Mesodermal cell (in vitro differentiated cells): ENCODE results near the gene ANO3.

Experiments used
- H3K27ac ChIP-seq: 2 replicates; pipeline ENCODE4 v1.7.0; 2013; ENCODE audit warnings: mild to moderate bottlenecking, low read depth, low read length, moderate library complexity; ENCODE audit not compliant: severe bottlenecking
- H3K36me3 ChIP-seq: 2 replicates; pipeline ENCODE4 v1.7.1; 2013; ENCODE audit warnings: mild to moderate bottlenecking, low read length, moderate library complexity; ENCODE audit not compliant: control insufficient read depth, insufficient read depth
- H3K4me1 ChIP-seq: one replicate; pipeline ENCODE4 v1.7.1; 2013; ENCODE audit warnings: mild to moderate bottlenecking, low read length; ENCODE audit not compliant: insufficient read depth, control insufficient read depth, poor library complexity, severe bottlenecking
- H3K4me3 ChIP-seq: 2 replicates; pipeline ENCODE4 v1.7.0; 2013; ENCODE audit warnings: low read length, control low read depth, mild to moderate bottlenecking; ENCODE audit not compliant: insufficient read depth, poor library complexity, severe bottlenecking; ENCODE audit errors: extremely low read depth
- H3K9me3 ChIP-seq: 2 replicates; pipeline ENCODE4 v1.7.1; 2013; ENCODE audit warnings: mild to moderate bottlenecking, low read length, moderate library complexity; ENCODE audit not compliant: control insufficient read depth
- WGBS, 2 experiments: methylation state at CpG; one replicate each; pipeline ENCODE4 v1.1.5; 2013; ENCODE audit warnings: missing lambda C conversion rate in 2 of 2; ENCODE audit not compliant: insufficient coverage in 2 of 2; 5-methylcytosine and 5-hydroxymethylcytosine counted together

The ANO3 gene

GRCh38 chr11:26571861-26572654 is 240.1 kb downstream of the ANO3 start, which contains the start of gene MUC15:
TSS of gene MUC15 (minus strand) at chr11:26572263. CDS start at chr11:26567094, 5,169 bp downstream.
- WGBS, 2 experiments: 88 to 97% methylated on average over 3 to 5 of the region's 12 CpGs

GRCh38 chr11:26572770-26573402 is 241.0 kb downstream of the ANO3 start:
- H3K9me3 ChIP-seq: no peaks in the 10 kb centered on the region
- H3K36me3 ChIP-seq: no peaks in the 10 kb centered on the region
- 83 to 86% methylated on average over 7 to 9 of the region's 11 CpGs for WGBS, 2 experiments
- no peaks in the 10 kb centered on the region for H3K4me1 ChIP-seq
- H3K27ac ChIP-seq: no peak overlapping the region
- H3K4me3 ChIP-seq: no peak overlapping the region

More at GRCh38 chr11:26571861-26572654, 240.1 kb downstream of the ANO3 start, which contains the start of gene MUC15:
- no peaks in the 10 kb centered on the region for H3K36me3 ChIP-seq
- H3K27ac ChIP-seq: no peak within 1 kb of the TSS
- H3K4me1 ChIP-seq: no peaks in the 10 kb centered on the region
- H3K9me3 ChIP-seq: no peaks in the 10 kb centered on the region
- no peak within 1 kb of the TSS for H3K4me3 ChIP-seq

- no peaks in the 10 kb centered on the region for H3K36me3 ChIP-seq
- no peak overlapping the region for H3K4me3 ChIP-seq
- WGBS, 2 experiments: 67 to 78% methylated on average over 1 of the region's 2 CpGs
- no peaks in the 10 kb centered on the region for H3K4me1 ChIP-seq
- no peak overlapping the region for H3K27ac ChIP-seq
- H3K9me3 ChIP-seq: no peaks in the 10 kb centered on the region
Measured at GRCh38 chr11:26573896-26574295, 242.0 kb downstream of the ANO3 start.

GRCh38 chr11:26575946-26576345 is 244.0 kb downstream of the ANO3 start:
- 89 to 96% methylated on average over 3 to 4 of the region's 5 CpGs for WGBS, 2 experiments

GRCh38 chr11:26578998-26579661 is 247.2 kb downstream of the ANO3 start:
- Histone ChIP-seq H3K9me3 (no peaks in the 10 kb centered on the region), H3K36me3 (no peaks in the 10 kb centered on the region), H3K4me1 (no peaks in the 10 kb centered on the region), H3K4me3 (no peak overlapping the region), H3K27ac (no peak overlapping the region)
- WGBS, 2 experiments: 50% methylated on average over 1 of the region's 1 CpG; no CpG with 5 or more reads in 1 of the 2 experiments

More at GRCh38 chr11:26575946-26576345, 244.0 kb downstream of the ANO3 start:
- Histone ChIP-seq H3K27ac (no peak overlapping the region), H3K4me3 (no peak overlapping the region), H3K4me1 (no peaks in the 10 kb centered on the region), H3K36me3 (no peaks in the 10 kb centered on the region), H3K9me3 (no peaks in the 10 kb centered on the region)

GRCh38 chr11:26579683-26580082 is 247.8 kb downstream of the ANO3 start:
- no peak overlapping the region for H3K27ac ChIP-seq
- 86% methylated on average over 1 of the region's 2 CpGs; no CpG with 5 or more reads in 1 of the 2 experiments for whole genome bisulfite sequencing, 2 experiments
- no peak overlapping the region for H3K4me3 ChIP-seq
- H3K9me3 ChIP-seq: no peaks in the 10 kb centered on the region
- H3K4me1 ChIP-seq: no peaks in the 10 kb centered on the region
- H3K36me3 ChIP-seq: no peaks in the 10 kb centered on the region

- Histone ChIP-seq H3K4me1 (no peaks in the 10 kb centered on the region), H3K36me3 (no peaks in the 10 kb centered on the region), H3K9me3 (no peaks in the 10 kb centered on the region), H3K4me3 (no peak overlapping the region), H3K27ac (no peak overlapping the region)
- no CpG with 5 or more reads among the region's 3 CpGs for WGBS, 2 experiments
Measured at GRCh38 chr11:26580929-26581328, 249.0 kb downstream of the ANO3 start.

- no peaks in the 10 kb centered on the region for H3K4me1 ChIP-seq
- H3K27ac ChIP-seq: no peak overlapping the region
- H3K36me3 ChIP-seq: no peaks in the 10 kb centered on the region
- no peak overlapping the region for H3K4me3 ChIP-seq
- no peaks in the 10 kb centered on the region for H3K9me3 ChIP-seq
- WGBS, 2 experiments: 92 to 96% methylated on average over 3 of the region's 3 CpGs
Measured at GRCh38 chr11:26583550-26583949, 251.6 kb downstream of the ANO3 start.

GRCh38 chr11:26584818-26585217 is 252.9 kb downstream of the ANO3 start:
- Histone ChIP-seq H3K4me1 (no peaks in the 10 kb centered on the region), H3K9me3 (no peaks in the 10 kb centered on the region), H3K27ac (no peak overlapping the region), H3K4me3 (no peak overlapping the region), H3K36me3 (no peaks in the 10 kb centered on the region)

GRCh38 chr11:26587073-26587472 is 255.1 kb downstream of the ANO3 start:
- WGBS, 2 experiments: 80% methylated on average over 2 of the region's 2 CpGs; no CpG with 5 or more reads in 1 of the 2 experiments
- no peak overlapping the region for H3K4me3 ChIP-seq
- H3K27ac ChIP-seq: no peak overlapping the region
- no peaks in the 10 kb centered on the region for H3K36me3 ChIP-seq
- H3K4me1 ChIP-seq: no peaks in the 10 kb centered on the region
- no peaks in the 10 kb centered on the region for H3K9me3 ChIP-seq
